ENCODE measurements around the gene DUOXA1. TPM values are rescaled to one million over a fixed set of nuclear protein-coding genes. Genes with fewer than 3 reads are reported as not detected.

DUOXA1 gene
- total and polyA plus RNA-seq, 9 of the 15 experiments (the other 6 are each of a cell fraction or from before 2014, with no cell fraction given) = 0.17 to 0.74 (median 0.24) TPM; not detected in 6

DNA sequence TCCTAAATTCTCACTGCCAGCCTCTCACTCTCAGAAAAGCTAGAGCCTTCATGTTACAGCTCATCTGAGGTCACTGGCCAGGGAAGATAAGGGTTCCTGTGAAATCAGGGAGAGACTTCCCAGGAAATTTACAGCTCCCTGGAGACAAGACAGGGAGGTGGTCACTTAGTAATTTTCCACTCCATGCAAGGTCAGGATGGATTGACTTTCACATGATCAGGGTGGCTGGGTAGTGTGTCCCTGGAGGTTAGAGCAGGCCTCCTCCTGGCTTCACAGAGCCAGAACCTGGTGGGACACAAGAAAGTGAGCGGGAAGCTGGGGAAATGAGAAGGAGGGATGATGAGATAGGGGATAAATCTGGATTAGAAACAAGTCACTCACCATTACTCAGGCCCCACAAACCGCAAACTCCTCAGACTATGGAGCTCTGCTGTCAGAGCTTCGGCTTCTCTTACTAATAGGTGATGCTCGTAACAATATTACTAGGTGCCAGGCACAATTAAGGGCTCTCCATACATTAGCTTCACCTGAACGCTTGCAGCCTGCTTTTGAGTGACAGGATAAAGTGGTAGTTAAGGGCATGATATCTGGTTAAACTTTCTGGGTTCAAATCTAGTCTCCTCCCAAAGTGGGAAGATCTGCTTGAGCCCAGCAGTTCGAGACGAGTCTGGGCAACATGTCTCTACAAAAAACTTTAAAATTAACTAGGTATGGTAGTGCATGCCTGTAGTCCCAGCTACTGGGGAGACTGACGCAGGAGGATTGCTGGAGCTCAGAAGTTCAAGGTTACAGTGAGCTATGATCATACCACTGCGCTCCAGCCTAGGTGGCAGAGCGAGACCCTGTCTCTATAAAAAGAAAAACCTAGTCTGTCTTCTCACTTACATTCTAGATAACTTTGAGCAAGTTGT lies 40.6 kb downstream of the DUOXA1 start:
- ATAC-seq (no peak; the same call in 2 of the 3 replicates), FAIRE-seq (no peak), DNase-seq (ENCODE audit: extremely low read depth in 1 of 4, low spot score in 3 of 4) (peak in 1 of 4 experiments; percentile 21)
- BruUV-seq (replicated peaks) = no TSS peak
- Histone ChIP-seq H3K9ac (ENCODE audit: insufficient read depth in 1 of 2, low read depth in 2 of 2, low read length in 2 of 2) (no peak overlapping the region), H2AFZ (ENCODE audit: low read depth, low read length) (no peak overlapping the region), H3K27ac (ENCODE audit: extremely low read depth, low read depth, low read length) (no peak overlapping the region; the same call in 2 of the 3 replicates), H3K27me3 (ENCODE audit: control insufficient read depth in 2 of 2, insufficient read depth in 2 of 2, low read length in 2 of 2) (no peaks in the 10 kb centered on the region), H3K4me1 (replicated peaks in 1 of 2; ENCODE audit: control insufficient read depth in 2 of 2, insufficient read depth in 2 of 2, low read length in 2 of 2) (peaks cover 12 to 33% of the 10 kb centered on the region in 2 experiments), H3K4me3 (no peak overlapping the region), H3K79me2 (ENCODE audit: control insufficient read depth, insufficient read depth, low read length) (no peaks in the 10 kb centered on the region), H3K9me1 (ENCODE audit: control insufficient read depth, insufficient read depth, low read length) (no peaks in the 10 kb centered on the region), H3K4me2 (ENCODE audit: insufficient read depth, low read length) (no peak overlapping the region), H3K36me3 (ENCODE audit: control insufficient read depth, insufficient read depth, low read length) (no peaks in the 10 kb centered on the region), H4K20me1 (replicated peaks; ENCODE audit: control insufficient read depth, insufficient read depth, low read length) (no peaks in the 10 kb centered on the region), H3K9me3 (replicated peaks; ENCODE audit: control insufficient read depth, insufficient read depth, low read depth, low read length) (no peaks in the 10 kb centered on the region)
- in situ Hi-C loops (cut with MboI) (no loop called here), intact Hi-C loops (cut with micrococcal nuclease) (no loop called here)
- TF ChIP-seq HDAC2 (IDR thresholded peaks at IDR 0.05) = 0 out of 2 replicates have a peak, but pooled peaks have one; percentile 33
- TF ChIP-seq ESRRA (IDR thresholded peaks at IDR 0.05; ENCODE audit: borderline replicate concordance, low read depth) = 0 out of 2 replicates have a peak, but pooled peaks have one; percentile 13
- TF ChIP-seq PKNOX1 (IDR thresholded peaks at IDR 0.05) = peak; percentile 45; the same call in 1 of the 2 replicates
- TF ChIP-seq HDAC3 (IDR thresholded peaks at IDR 0.05; ENCODE audit: borderline replicate concordance, partially characterized antibody) = no peak
- peak in 1 of 2 experiments; percentile 41; a peak in 1 of 4 replicates for TF ChIP-seq HDAC1 (IDR thresholded peaks at IDR 0.05)
- no peak for TF ChIP-seq NR3C1 (CRISPR knock-in tag; IDR thresholded peaks at IDR 0.05)
- peak; percentile 18; the same call in 1 of the 2 replicates for TF ChIP-seq L3MBTL2 (IDR thresholded peaks at IDR 0.05)
- peak; percentile 87 for TF ChIP-seq FOSL1 (tag; conservative IDR thresholded peaks at IDR 0.05)
- TF ChIP-seq ARID1B (IDR thresholded peaks at IDR 0.05) = peak; percentile 43; the same call in 1 of the 2 replicates
- TF ChIP-seq HMBOX1 (IDR thresholded peaks at IDR 0.05) = 0 out of 2 replicates have a peak, but pooled peaks have one; percentile 19
- TF ChIP-seq KDM1A (IDR thresholded peaks at IDR 0.05) = peak; percentile 26 to 50; a peak in 2 of 4 replicates
- TF ChIP-seq, protein P1, sequence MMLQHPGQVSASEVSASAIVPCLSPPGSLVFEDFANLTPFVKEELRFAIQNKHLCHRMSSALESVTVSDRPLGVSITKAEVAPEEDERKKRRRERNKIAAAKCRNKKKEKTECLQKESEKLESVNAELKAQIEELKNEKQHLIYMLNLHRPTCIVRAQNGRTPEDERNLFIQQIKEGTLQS (IDR thresholded peaks at IDR 0.05) = peak; percentile 18; the same call in 1 of the 2 replicates
- TF ChIP-seq, protein P1 (CRISPR knock-in tag; conservative IDR thresholded peaks at IDR 0.05) = no peak
- no peak for TF ChIP-seq ZNF780A (CRISPR knock-in tag; IDR thresholded peaks at IDR 0.05)
- 0 out of 4 replicates have a peak, but pooled peaks of 1 of the 2 experiments have one; percentile 45 for TF ChIP-seq MLLT1 (IDR thresholded peaks at IDR 0.05)
- TF ChIP-seq MEIS2 (IDR thresholded peaks at IDR 0.05; ENCODE audit: partially characterized antibody) = peak; percentile 8
- TF ChIP-seq ZZZ3 (IDR thresholded peaks at IDR 0.05) = no peak
- 39% methylated on average over 10 of the region's 10 CpGs for WGBS (ENCODE audit: insufficient coverage, low coverage, missing lambda C conversion rate)
- ChIA-PET POLR2A (interaction anchor here (0.6 to 0.7 kb wide), 3 partner anchors 8 to 484 kb away, joined by 3 read pairs; no protein-coding TSS in a partner anchor), CTCF (ENCODE audit: low intra/inter-chr PET ratio) (no interaction called here)
